Sciatic nerve (tissue), 2 donors: ENCODE measurements around the gene NCL. TPM values are rescaled to one million over a fixed set of nuclear protein-coding genes. Genes with fewer than 3 reads are reported as not detected.
"Not testable (repeated sequence)": the region's sequence is repeated elsewhere in the genome, so short reads cannot be mapped to it uniquely, and the experiment has no call there.

Source experiments
- ATAC-seq: fragments of 200-7000 bp; cut with Tn5 transposase; one replicate; pipeline ENCODE4 v1.9.1; 2020; ENCODE audit warnings: mild to moderate bottlenecking, moderate library complexity
- DNase-seq: peaks from one replicate; pipeline ENCODE4 v3.0.0-alpha.2; 2020; ENCODE audit warnings: low spot score
- intact Hi-C: fragments of 100-400 bp; cut with DNase I; formaldehyde crosslinking; loops from one replicate; pipeline ENCODE4 v1.14.2; 2022
- total RNA-seq: library from RNA; stranded (reverse); fragmentation: NEBNext Ultra II Directional; extraction: Animal tissue kit (Norgen Biotek cat#: 25700); gene quantifications from one replicate; pipeline ENCODE4 v1.2.1, GENCODE V29; 2021
- donor health status: DM: no; HTN: no; CAD: no.
- donor health status: DM: no; HTN: no; CAD: no.

Gene NCL
- total RNA-seq, 1 donor from 2014 or later: 393 TPM

GRCh38 chr2:231472816-231473215 is 8.5 kb upstream of the NCL start:
- DNase-seq: no peak
- intact Hi-C loops: no loop called here
- no peak for ATAC-seq

- ATAC-seq (no peak), DNase-seq (no peak)
- intact Hi-C loops: no loop called here
Observed at GRCh38 chr2:231470246-231470900, 6.1 kb upstream of the NCL start.

GRCh38 chr2:231469583-231469950 is 5.3 kb upstream of the NCL start:
- intact Hi-C loops: no loop called here

DNA sequence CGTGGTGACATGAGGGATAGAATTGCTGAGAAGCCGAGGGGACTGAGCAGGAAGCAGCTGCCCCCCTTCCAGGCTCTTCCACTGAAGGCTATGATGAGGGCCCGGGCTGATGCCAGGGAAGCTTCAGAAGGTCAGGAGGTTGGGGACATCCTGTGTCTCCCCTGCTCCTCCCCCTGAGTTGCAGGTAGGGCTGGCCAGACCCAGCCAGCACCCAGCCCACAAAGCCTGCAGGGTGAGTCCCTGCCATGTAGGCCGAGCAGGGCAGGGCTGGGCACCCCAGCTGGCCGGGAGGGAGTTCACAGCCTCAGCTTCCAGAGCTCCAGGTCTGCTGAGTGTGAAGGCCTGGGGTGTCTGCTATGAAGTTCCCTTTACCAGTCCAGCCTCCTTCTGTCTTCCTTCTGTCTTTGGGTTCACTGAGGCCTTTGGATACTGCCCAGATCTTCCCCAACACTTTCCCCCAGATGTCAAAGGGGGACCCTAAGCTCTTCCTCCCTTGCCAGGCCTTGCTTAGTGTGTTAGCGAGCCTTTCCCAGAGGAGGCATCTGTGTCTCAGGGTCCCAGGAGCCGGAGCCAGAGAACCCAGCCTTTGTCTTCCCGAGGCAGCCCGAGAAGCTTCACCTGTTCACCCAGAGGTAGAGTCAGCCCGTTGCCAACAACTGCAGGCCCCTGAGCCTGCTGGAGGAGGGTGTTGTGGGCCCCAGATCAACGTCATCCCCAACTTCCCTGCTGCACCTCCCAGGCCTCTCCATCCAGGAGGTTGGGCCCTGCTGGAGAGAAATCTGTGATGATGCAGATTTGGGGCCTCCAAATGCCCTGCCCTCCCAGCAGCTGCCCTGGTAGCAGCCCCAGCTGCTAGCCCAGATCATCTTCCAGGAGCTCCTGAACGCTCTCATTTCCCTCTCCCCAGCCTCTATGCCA is 3.6 kb upstream of the NCL start:
- ATAC-seq: no peak
- peak; percentile 50 for DNase-seq
- intact Hi-C loops: no loop called here

More at GRCh38 chr2:231469583-231469950, 5.3 kb upstream of the NCL start:
- peak; percentile 47 for DNase-seq
- no peak for ATAC-seq

- intact Hi-C loops: no loop called here
- no peak for ATAC-seq
- DNase-seq: peak; percentile 47
Observed at GRCh38 chr2:231467016-231467545, 2.8 kb upstream of the NCL start.

DNA sequence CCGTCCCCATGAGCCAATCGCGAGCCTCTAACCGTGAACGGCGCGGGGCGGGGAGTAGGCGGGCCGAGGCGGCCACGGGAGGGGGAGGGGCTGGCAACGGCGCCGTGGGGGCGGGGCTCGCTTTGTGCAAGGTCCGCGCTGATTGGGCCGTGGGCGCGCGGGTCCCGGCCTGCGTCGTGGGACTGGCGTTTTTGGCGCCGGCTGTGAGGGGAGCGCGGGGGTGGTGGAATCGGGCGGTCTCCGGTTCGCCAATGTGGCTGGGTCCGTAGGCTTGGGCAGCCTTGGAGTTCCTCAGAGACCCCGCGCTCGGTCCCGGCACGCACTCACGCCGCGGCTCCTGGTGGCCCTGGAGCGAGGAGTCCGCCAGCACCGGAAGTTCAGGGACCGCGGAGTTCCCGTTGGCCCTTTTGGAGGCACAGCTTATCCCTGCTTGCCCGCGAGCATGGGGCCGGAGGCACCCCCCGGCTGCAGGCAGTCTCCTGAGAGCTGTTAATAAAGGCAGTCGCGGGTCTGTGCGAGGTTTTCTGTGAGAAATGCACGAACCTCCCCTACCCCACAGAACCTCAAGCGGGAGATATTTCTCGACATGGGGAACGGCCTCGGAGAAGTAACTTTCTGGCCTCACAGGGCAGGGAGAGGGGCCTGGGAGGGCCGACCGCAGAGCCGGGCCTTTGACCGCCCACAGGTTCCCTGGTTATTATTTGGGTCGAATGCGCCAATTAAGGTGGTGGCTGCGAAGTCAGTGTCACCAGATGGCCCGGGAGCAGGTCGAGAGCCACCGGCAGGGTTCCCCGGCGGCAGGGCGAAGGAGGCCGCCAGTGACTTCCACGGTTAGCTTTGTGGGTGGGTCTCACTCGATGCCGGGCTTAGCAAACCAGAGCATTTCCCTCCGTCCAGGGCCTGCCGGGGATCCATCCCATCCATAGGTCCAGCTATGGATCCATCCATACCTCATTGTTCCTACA is 574 bp upstream of the NCL start:
- intact Hi-C loops: no loop called here
- DNase-seq: peak; percentile 99
- ATAC-seq: peak; percentile 98

DNA sequence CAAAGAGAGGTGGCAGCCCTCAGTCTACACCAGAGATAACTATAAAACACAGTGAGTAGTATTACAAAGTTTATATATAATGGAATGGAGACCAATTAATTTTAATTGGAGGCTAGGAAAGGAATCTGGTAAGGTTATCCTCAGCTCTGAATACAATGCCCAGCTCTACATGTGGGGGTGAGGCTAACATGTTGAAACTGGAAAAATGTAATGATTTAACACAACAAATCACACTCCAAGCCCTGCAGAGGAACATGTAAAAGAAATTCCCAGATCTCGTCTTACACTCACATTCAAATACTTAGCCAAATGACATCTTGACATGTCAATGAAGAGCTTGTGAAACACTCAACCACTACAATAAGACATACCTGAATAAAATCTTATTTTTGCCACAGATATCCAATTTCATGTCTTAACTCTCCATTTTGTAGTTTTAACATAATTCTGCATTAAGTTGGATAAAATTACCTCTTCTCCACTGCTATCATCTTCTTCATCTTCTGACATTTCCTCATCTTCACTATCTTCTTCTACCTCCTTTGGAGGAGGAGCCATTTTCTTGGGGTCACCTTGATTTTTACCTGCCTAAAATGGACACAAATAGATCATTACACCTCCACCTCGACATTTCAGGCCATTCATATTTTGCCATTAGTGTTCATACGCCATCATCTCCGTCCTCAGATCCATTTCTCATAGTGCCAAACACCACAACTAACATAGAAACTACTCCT is 1.4 kb downstream of the NCL start:
- intact Hi-C loops: no loop called here
- ATAC-seq (no peak), DNase-seq (no peak)

- DNase-seq (no peak), ATAC-seq (no peak)
- intact Hi-C loops: no loop called here
Observed at GRCh38 chr2:231461516-231461971, 2.7 kb downstream of the NCL start.

- ATAC-seq, intact Hi-C loops: not testable (repeated sequence)
- DNase-seq: peak; percentile 17
Observed at GRCh38 chr2:231460841-231461240, 3.4 kb downstream of the NCL start.

DNA sequence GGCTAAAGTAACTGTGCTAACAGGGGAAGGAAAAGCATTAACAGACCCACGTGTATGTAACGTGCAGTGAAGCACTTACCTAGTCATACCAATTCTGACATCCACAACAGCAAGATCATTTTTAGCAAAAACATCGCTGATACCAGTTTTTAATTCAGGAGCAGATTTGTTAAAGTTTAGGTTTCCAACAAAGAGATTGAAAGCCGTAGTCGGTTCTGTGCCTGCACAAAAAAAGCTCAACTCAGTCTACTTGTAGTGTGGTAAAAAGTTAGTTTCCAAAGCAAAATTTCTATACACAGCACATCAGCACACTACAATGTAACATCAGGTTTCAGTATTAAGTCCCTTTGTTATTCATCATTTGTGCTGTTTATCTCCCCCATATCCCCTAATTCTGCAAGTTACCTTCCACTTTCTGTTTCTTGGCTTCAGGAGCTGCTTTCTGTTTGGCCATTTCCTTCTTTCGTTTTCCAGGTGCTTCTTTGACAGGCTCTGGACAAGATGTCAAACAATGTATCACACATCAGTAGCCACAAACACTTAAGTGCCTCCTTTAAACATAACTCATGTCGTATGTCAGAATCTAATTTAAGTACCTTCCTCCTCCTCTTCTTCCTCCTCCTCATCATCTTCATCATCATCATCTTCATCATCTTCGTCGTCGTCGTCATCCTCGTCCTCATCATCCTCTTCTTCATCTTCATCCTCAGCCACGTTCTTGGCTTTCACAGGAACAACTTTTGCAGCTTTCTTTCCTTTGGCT is 4.0 kb downstream of the NCL start:
- intact Hi-C loops: no loop called here
- ATAC-seq: no peak
- peak; percentile 22 for DNase-seq

- intact Hi-C loops: no loop called here
- DNase-seq: no peak
- ATAC-seq: no peak
Observed at GRCh38 chr2:231458368-231458767, 5.9 kb downstream of the NCL start.

DNA sequence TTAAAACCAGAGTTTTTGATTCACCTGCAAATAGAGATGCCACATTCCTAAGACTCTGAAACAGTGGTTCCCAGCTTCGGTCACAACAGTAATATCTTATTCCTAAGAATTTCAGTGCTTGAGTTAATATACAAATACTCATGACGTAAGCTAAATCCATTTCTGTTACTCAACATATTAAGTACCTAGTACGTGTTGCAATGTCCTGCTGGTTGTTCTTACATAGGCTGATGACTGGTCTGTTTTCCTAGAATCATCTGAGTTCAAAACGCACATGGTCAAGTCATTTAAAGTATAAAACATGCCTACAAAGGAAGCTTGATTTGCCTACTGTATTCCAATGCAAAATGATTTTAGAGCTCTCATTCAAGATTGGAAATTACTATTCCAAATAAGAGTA is 7.2 kb downstream of the NCL start:
- ATAC-seq (no peak), DNase-seq (no peak)
- intact Hi-C loops: no loop called here

GRCh38 chr2:231456295-231457004 is 7.8 kb downstream of the NCL start:
- intact Hi-C loops: no loop called here
- no peak for ATAC-seq
- DNase-seq: no peak

DNA sequence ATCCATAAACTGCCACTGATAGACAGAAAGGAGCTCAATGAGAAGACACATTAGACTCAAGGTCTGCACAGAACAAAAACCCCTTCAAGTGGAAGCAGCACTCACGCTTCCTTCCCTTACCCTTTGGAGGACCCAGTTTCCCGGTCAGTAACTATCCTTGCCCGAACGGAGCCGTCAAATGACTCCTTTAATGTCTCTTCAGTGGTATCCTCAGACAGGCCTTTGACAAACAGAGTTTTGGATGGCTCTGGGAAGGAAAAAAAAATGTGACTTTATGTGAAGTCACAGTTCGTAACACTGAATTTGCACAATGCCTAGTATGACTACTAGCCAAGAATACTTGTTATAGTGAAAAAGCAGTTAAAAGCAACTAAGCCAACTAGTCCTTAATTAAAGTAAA is 8.4 kb downstream of the NCL start:
- intact Hi-C loops: no loop called here
- ATAC-seq: no peak
- DNase-seq: no peak

DNA sequence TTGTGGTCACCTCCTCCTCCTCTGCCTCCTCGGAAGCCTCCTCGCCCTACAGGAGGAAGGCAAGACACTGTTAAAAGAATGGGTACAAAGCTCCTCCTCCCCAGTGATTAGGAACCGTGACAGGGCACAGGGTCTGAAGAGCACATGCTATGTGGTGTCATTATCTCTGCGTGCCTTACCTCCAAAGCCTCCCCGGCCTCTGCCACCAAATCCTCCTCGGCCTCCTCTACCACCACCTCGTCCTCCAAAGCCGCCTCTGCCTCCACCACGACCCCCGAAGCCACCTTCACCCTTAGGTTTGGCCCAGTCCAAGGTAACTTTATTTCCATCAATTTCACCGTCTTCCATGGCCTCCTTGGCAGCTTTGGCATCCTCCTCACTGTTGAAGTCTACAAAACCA is 9.1 kb downstream of the NCL start:
- intact Hi-C loops: no loop called here
- ATAC-seq (no peak), DNase-seq (peak; percentile 34)

- ATAC-seq (no peak), DNase-seq (no peak)
- intact Hi-C loops: no loop called here
Observed at GRCh38 chr2:231454361-231454791, 9.9 kb downstream of the NCL start.
